Endothelial cell (in vitro differentiated cells): ENCODE results near the gene RAD51C. TPM values are rescaled to one million over a fixed set of nuclear protein-coding genes. Genes with fewer than 3 reads are reported as not detected.

ENCODE experiments used
- DNase-seq: peaks from one replicate; pipeline ENCODE4 v3.0.0; 2021; ENCODE audit warnings: low spot score
- H3K27ac Mint-ChIP-seq: one replicate; pipeline ENCODE4 v1.8.0; 2021; ENCODE audit warnings: mixed read lengths, inconsistent platforms; ENCODE audit not compliant: unreplicated experiment
- H3K27me3 Mint-ChIP-seq: one replicate; pipeline ENCODE4 v1.8.0; 2021; ENCODE audit warnings: mild to moderate bottlenecking, moderate library complexity, mixed read lengths, inconsistent platforms; ENCODE audit not compliant: unreplicated experiment
- H3K36me3 Mint-ChIP-seq: one replicate; pipeline ENCODE4 v1.8.0; 2021; ENCODE audit warnings: mild to moderate bottlenecking, low read depth, mixed read lengths, inconsistent platforms; ENCODE audit not compliant: unreplicated experiment
- H3K4me1 Mint-ChIP-seq: one replicate; pipeline ENCODE4 v1.8.0; 2021; ENCODE audit warnings: mild to moderate bottlenecking, mixed read lengths, inconsistent platforms; ENCODE audit not compliant: unreplicated experiment
- H3K4me3 Mint-ChIP-seq: one replicate; pipeline ENCODE4 v1.8.0; 2021; ENCODE audit warnings: mild to moderate bottlenecking, mixed read lengths, inconsistent platforms; ENCODE audit not compliant: unreplicated experiment
- H3K9me3 Mint-ChIP-seq: one replicate; pipeline ENCODE4 v1.8.0; 2021; ENCODE audit warnings: mixed read lengths, inconsistent platforms; ENCODE audit not compliant: unreplicated experiment
- CTCF ChIP-seq: fragments of 200-600 bp; sonication (generic); IDR thresholded peaks from one replicate; pipeline ENCODE4 v1.5.0; 2021; ENCODE audit warnings: antibody characterized with exemption; ENCODE audit not compliant: unreplicated experiment
- total RNA-seq: library from RNA; stranded (reverse); fragmentation: NEBNext Ultra II Directional; extraction: Animal tissue kit (Norgen Biotek cat#: 25700); gene quantifications from one replicate; pipeline ENCODE4 v1.2.1, GENCODE V29; 2021; ENCODE audit not compliant: unreplicated experiment

RAD51C gene
- total RNA-seq, 1 donor from 2014 or later, result 11.3 TPM

GRCh38 chr17:58703137-58703915 lies 10.9 kb downstream of the RAD51C start:
- peaks cover 5% of the 10 kb centered on the region for H3K36me3 Mint-ChIP-seq

DNA sequence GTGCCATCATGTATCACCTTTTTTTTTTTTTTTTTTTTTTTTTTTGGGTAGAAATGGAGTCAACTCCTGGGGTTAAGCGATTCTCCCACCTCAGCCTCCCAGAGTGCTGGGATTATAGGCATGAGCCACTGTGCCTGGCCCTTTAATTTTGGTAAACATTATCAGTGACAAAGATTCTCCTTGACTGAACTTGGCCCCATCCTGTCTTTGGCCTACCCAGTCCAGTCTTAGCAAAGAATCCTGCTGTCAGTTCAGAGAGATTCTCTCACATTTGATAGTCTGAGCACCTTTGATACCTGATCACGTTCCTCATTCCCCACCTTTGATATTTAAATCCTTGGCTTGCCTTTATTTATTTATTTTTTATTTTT lies 11.5 kb downstream of the RAD51C start:
- no peaks in the 10 kb centered on the region for H3K4me1 Mint-ChIP-seq
- H3K27me3 Mint-ChIP-seq, result peaks cover 4% of the 10 kb centered on the region
- H3K36me3 Mint-ChIP-seq, result peaks cover 5% of the 10 kb centered on the region
- no peak overlapping the region for H3K27ac Mint-ChIP-seq
- TF ChIP-seq CTCF, result no peak
- DNase-seq, result no peak
- H3K4me3 Mint-ChIP-seq, result no peak overlapping the region
- H3K9me3 Mint-ChIP-seq, result no peaks in the 10 kb centered on the region

More at GRCh38 chr17:58703137-58703915, 10.9 kb downstream of the RAD51C start:
- Mint-ChIP-seq H3K9me3 (no peaks in the 10 kb centered on the region), H3K27me3 (peaks cover 4% of the 10 kb centered on the region), H3K27ac (no peak overlapping the region), H3K4me3 (no peak overlapping the region), H3K4me1 (no peaks in the 10 kb centered on the region)
- DNase-seq, result no peak
- TF ChIP-seq CTCF, result no peak

GRCh38 chr17:58706351-58707140 lies 14.1 kb downstream of the RAD51C start:
- H3K4me3 Mint-ChIP-seq, result no peak overlapping the region
- H3K27me3 Mint-ChIP-seq, result peaks cover 4% of the 10 kb centered on the region
- H3K36me3 Mint-ChIP-seq, result no peaks in the 10 kb centered on the region
- no peaks in the 10 kb centered on the region for H3K4me1 Mint-ChIP-seq
- TF ChIP-seq CTCF, result no peak
- no peak overlapping the region for H3K27ac Mint-ChIP-seq
- DNase-seq, result no peak
- no peaks in the 10 kb centered on the region for H3K9me3 Mint-ChIP-seq

- H3K27ac Mint-ChIP-seq, result no peak overlapping the region
- H3K4me3 Mint-ChIP-seq, result no peak overlapping the region
- peak; percentile 93 for TF ChIP-seq CTCF
- H3K36me3 Mint-ChIP-seq, result no peaks in the 10 kb centered on the region
- H3K9me3 Mint-ChIP-seq, result no peaks in the 10 kb centered on the region
- H3K4me1 Mint-ChIP-seq, result no peaks in the 10 kb centered on the region
- no peaks in the 10 kb centered on the region for H3K27me3 Mint-ChIP-seq
- DNase-seq, result peak; percentile 42
These were observed 18.6 kb downstream of the RAD51C start for GRCh38 chr17:58710948-58711552.
